ENCODE results near the gene TMPRSS6.

Gene TMPRSS6

GRCh38 chr22:37140686-37141323 lies 31.3 kb upstream of the TMPRSS6 start:
- DNase-seq (ENCODE audit: low spot score), result no peak

GRCh38 chr22:37139762-37140161 lies 30.2 kb upstream of the TMPRSS6 start:
- no peak for DNase-seq (ENCODE audit: low spot score)

- no peak for DNase-seq (ENCODE audit: low spot score)
Measured at GRCh38 chr22:37138849-37139561, 29.5 kb upstream of the TMPRSS6 start.

- no peak for DNase-seq (ENCODE audit: low spot score)
Measured at GRCh38 chr22:37137903-37138665, 28.6 kb upstream of the TMPRSS6 start.

- DNase-seq (ENCODE audit: low spot score), result no peak
Measured at GRCh38 chr22:37137131-37137530, 27.6 kb upstream of the TMPRSS6 start.

- no peak for DNase-seq (ENCODE audit: low spot score)
Measured at GRCh38 chr22:37135023-37135422, 25.5 kb upstream of the TMPRSS6 start.

- DNase-seq (ENCODE audit: low spot score), result no peak
Measured at GRCh38 chr22:37133304-37134018, 23.9 kb upstream of the TMPRSS6 start.

GRCh38 chr22:37132773-37133172 lies 23.3 kb upstream of the TMPRSS6 start:
- no peak for DNase-seq (ENCODE audit: low spot score)

- DNase-seq (ENCODE audit: low spot score), result no peak
Measured at GRCh38 chr22:37129866-37130441, 20.4 kb upstream of the TMPRSS6 start.

GRCh38 chr22:37128555-37129281 lies 19.2 kb upstream of the TMPRSS6 start:
- no peak for DNase-seq (ENCODE audit: low spot score)

- no peak for DNase-seq (ENCODE audit: low spot score)
Measured at GRCh38 chr22:37127350-37127878, 17.9 kb upstream of the TMPRSS6 start.

- no peak for DNase-seq (ENCODE audit: low spot score)
Measured at GRCh38 chr22:37126882-37127281, 17.4 kb upstream of the TMPRSS6 start.

- DNase-seq (ENCODE audit: low spot score), result no peak
Measured at GRCh38 chr22:37126383-37126782, 16.9 kb upstream of the TMPRSS6 start.

- no peak for DNase-seq (ENCODE audit: low spot score)
Measured at GRCh38 chr22:37123649-37124048, 14.1 kb upstream of the TMPRSS6 start.

GRCh38 chr22:37122598-37123180 lies 13.2 kb upstream of the TMPRSS6 start:
- DNase-seq (ENCODE audit: low spot score), result no peak

- no peak for DNase-seq (ENCODE audit: low spot score)
Measured at GRCh38 chr22:37121887-37122591, 12.5 kb upstream of the TMPRSS6 start.

- DNase-seq (ENCODE audit: low spot score), result no peak
Measured at GRCh38 chr22:37120569-37121340, 11.2 kb upstream of the TMPRSS6 start.

- DNase-seq (ENCODE audit: low spot score), result no peak
Measured at GRCh38 chr22:37119872-37120271, 10.4 kb upstream of the TMPRSS6 start.

GRCh38 chr22:37118083-37118482 lies 8.6 kb upstream of the TMPRSS6 start:
- DNase-seq (ENCODE audit: low spot score), result no peak

Measured in globus pallidus (tissue), 1 donor.